Stimulated activated CD4-positive, alpha-beta T cell treated with anti-CD3 and anti-CD28 coated beads, Interleukin-4, amount 100 ng/mL, for 48 hours (primary cell): ENCODE results near the gene CCDC149.

Experiments
- DNase-seq, 2 donors: peaks; one replicate each; pipeline ENCODE4 v3.0.0-alpha.2; 2020; ENCODE audit warnings: low read depth in 2 of 2

The CCDC149 gene

GRCh38 chr4:24843096-24843495 is 69.7 kb downstream of the CCDC149 start:
- DNase-seq: no peak

DNA sequence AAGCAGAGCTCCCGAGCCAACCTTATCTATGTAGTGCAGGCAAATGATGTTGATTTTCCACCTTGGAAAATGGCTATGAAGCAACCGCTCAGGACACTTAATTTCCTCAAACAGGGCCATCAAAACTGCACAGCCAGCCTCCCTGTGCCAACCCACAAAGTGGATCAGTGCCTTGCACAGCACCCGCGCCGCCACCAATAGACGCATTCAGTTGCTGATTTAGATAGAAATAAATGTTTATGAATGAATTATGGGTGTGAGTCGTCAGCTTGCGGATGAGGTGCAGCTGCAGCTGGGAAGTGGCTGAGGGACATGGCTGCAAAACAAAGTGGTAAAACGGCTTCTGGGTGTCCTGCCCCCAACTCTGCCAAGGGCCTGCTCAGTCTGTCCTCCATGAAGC is 70.5 kb downstream of the CCDC149 start:
- DNase-seq: no peak

DNA sequence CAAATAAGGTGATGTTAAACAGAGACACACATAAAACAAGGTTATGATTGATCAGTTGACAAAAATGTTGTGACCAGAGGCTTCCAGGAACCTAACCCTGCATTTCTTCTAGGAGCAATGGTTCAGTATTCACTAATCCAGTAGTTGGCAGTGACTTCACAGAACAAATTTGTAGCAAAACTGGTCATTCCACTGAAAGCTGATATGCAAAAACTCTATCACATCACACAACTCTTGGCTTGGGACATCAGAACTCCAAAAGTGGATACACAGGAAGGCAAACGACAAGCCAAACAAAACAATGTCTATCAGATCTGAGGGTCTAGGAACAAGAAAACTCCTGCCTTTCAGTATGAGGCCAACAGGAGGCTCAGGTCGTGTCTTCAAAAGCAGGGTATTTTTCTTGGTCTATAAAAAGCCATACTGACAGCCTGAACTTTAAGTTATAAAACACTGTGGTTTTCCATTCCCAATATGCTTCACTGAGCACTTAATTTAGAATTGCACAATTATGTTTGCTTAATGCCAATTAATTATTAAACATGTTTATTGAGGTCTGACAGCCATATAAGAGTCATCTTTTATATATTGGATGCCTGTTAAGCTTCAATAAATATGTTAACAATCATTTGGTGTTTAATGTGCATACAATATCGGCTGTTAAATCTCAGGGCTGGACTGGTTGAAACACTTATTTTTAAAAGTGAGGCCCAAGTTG is 71.9 kb downstream of the CCDC149 start:
- no peak for DNase-seq

- no peak for DNase-seq
Observed at GRCh38 chr4:24840362-24840761, 72.5 kb downstream of the CCDC149 start.

- no peak for DNase-seq
Observed at GRCh38 chr4:24837781-24838180, 75.1 kb downstream of the CCDC149 start.

DNA sequence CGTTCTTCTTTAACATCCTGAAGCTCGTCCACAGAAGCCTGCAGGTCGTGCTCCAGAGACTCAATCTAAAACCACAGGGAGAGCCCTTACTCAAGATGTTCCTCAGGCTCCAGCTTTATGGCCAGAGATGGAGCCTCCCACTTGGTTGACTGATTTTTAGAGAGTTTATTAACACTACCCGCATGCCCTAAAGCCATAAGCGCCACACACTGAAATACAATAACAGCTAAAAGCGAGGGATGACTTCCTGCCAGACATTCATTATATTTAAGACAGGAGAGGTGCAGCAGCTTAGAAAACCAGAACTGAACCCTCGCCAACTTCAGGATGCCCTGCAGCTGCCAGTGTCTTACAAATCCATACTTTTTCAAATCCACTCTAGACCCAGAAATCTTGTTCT is 75.5 kb downstream of the CCDC149 start:
- no peak for DNase-seq

DNA sequence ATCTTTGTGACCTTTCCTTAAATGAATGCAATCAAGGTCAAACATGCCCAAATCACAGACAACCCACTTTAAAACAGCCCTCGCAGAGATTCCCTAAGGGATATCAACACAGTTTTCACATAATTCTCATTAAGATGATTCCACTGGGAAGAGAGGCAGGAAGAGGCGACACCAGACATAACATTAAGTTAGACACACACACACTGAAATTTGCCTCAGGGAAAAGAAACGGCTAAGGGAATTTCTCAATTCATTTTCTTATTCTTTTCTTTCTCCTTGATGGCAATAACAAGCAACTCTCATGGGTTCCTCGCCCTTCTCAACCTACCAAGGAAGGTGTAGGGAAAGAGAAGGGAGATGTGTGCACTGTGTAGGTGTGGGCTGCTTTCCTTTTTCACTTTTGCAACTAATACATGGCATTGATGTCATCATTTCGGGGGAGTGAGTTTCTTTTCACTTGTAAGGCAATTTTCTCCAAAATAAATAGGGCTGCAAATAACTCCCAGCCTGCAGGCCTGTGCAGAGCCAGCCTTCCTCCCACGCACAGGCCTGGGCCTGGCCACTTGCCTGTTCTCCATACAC is 76.1 kb downstream of the CCDC149 start:
- no peak for DNase-seq

DNA sequence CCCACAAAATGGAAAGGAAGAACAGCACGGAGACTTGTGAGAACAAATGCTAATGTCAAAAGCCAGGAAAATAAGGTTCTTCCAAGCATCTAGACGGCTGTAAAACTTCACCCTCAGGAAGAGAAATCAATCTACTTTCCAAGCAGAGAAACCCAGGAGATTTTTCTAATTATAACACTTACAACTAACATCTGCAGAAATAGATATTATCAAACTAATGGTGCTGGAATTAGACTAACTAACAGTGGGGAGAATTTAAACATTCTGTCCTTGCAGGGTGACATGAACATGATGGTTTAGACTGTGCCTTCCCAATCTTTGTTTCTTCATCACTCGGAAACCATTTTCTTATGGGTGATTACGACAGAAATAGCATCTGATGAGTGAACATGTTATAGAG is 77.1 kb downstream of the CCDC149 start:
- no peak for DNase-seq

- DNase-seq: no peak
Observed at GRCh38 chr4:24831637-24832036, 81.2 kb downstream of the CCDC149 start.

DNA sequence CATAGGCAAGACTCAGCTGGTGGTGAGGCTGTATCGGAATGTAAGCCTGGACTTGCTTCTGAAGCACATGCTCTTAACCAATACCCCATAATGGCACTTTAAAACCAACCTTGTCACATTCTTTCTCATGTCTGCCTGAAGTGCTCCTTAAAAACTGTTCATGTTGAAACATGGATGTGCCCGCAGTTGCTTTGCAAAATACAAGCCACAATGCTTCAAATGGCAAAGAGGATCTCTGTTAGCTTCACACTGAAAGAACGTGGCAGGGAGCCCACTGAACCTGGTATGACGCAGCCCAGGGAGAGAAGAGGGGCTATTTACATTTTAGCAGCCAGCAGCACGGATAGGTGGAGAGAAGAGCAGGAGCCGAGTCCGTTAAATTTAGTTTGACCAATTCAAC is 88.1 kb downstream of the CCDC149 start:
- no peak for DNase-seq

- no peak for DNase-seq
Observed at GRCh38 chr4:24820541-24820940, 92.3 kb downstream of the CCDC149 start.

DNA sequence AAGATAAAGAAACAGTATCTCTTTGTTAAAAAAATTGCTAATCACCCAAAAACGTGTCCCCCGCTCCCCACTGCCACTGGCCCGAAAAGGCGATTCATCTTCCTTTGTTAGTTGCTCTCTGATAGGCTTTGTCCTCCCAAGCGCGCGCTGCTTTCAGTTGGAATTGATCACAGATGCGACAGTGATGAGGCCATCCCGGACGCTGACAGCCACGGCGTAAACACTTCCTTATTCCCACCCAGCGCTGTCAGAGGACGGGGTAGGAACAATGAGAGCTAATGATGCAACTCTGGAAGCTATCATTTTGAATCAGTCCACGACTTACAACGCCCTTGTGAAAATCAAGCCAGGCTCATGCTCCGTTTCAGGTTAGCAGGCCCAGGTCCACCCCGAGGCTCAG is 96.0 kb downstream of the CCDC149 start:
- DNase-seq: no peak

GRCh38 chr4:24813732-24814131 is 99.1 kb downstream of the CCDC149 start:
- DNase-seq: no peak

DNA sequence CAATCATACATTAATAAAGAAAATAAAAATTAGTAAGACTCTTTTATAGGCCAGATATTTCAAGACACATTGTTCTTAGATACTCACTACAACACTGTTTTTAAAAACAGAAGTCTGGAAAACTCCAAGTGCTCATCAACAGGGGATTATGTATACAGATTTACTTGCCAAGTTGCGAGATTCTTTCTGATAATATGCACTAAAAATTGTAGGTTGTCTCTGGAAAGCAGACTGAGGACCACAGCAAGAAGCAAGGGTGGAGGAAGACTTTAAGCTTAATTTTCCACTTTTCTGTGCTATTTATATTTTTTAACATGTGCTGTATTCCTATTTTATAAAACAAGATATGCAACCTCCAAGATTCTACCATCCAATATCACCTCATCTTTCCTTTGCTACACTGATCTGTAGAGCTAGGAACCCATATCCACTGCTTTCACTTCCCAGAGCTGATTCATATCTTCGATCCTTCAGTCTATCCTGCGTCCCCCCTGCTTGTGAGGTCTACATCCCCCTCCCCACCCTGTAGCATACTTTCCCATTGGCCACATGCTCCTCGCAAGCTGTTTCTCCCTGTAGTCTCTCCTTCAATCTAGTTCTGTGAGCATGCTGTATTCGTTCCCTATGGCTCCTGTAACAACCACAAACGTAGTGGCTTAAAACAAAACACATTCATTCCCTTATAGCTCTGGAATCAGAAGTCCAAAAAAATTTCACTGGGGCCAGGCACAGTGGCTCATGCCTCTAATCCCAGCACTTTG is 101.8 kb downstream of the CCDC149 start:
- DNase-seq: no peak

GRCh38 chr4:24809815-24810405 is 102.9 kb downstream of the CCDC149 start:
- no peak for DNase-seq

- DNase-seq: no peak
Observed at GRCh38 chr4:24809376-24809775, 103.5 kb downstream of the CCDC149 start.

- no peak for DNase-seq
Observed at GRCh38 chr4:24808955-24809354, 103.9 kb downstream of the CCDC149 start.

GRCh38 chr4:24808261-24808660 is 104.6 kb downstream of the CCDC149 start:
- no peak for DNase-seq

DNA sequence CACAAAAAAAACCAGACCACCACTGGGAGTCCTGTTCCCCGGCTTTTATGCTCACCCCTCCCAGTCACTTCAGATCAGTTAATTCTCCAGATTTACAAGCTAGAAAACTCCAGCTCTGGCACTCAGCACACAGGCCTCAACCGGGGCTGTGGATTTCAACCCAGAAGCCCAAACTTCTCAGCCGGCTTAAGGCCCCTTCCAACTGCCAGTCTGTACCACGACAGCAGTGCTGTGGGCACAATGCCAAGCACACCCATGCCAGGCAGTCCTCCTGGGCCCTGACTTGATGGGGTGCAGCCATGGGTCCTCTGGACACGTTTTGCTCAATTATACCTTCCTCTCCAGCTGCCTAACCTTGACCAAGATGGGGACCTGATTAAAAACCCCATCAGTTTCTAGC is 105.2 kb downstream of the CCDC149 start:
- DNase-seq: no peak

- DNase-seq: no peak
Observed at GRCh38 chr4:24806206-24806990, 106.4 kb downstream of the CCDC149 start.

GRCh38 chr4:24805566-24805965 is 107.3 kb downstream of the CCDC149 start:
- DNase-seq: no peak

- DNase-seq: no peak
Observed at GRCh38 chr4:24805067-24805466, 107.8 kb downstream of the CCDC149 start.
